Muscle of arm (tissue), 12 donors: ENCODE results near the gene RAB11FIP4. TPM values are rescaled to one million over a fixed set of nuclear protein-coding genes. Genes with fewer than 3 reads are reported as not detected.

ENCODE experiments used
- DNase-seq: peaks from one replicate; pipeline ENCODE4 v3.0.0-alpha.2; 2013
- polyA plus RNA-seq, 12 donors: library from polyadenylated mRNA; unstranded; fragments of 120-200 nt; gene quantifications; one replicate each; pipeline ENCODE4 v1.2.1, GENCODE V29; 2013; ENCODE audit not compliant: insufficient read length in 12 of 12

The RAB11FIP4 gene
- polyA plus RNA-seq, 12 donors, result 0.38 to 7.4 (median 0.83) TPM; not detected in 1

DNA sequence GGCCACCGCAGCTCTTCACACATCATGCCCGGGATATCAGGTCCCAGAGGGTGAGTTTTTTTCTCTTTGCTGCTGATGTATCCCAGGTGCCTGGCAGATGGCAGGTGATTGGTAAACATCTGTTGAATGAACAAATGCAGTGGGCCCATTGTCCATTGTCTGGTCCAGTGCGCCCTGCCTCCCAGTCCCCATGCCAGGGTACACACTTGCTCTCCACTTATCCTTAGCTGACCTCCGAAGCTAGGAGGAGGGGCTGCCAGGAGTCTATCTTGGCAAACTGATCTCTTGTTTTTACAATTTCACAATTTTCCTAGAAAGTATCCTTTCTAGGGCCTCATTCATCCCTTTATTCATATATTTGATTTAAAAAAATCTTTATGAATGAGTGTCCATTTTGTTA is 196.0 kb downstream of the RAB11FIP4 start:
- DNase-seq, result no peak

Other genes with a start within 250 kb of the RAB11FIP4 start
- 1 to 10 TPM in 2 of 12 donors, under 1 TPM in 8, not detected in 2; 0.07 to 2.1 (median 0.51) TPM for gene OMG, start 94.4 kb upstream of the RAB11FIP4 start, polyA plus RNA-seq
- 10 to 100 TPM in 1 of 12 donors, 1 to 10 TPM in 9, not detected in 2; 1.1 to 20.1 (median 2.6) TPM for gene EVI2B, start 77.6 kb upstream of the RAB11FIP4 start, polyA plus RNA-seq
- 1 to 10 TPM in 10 of 12 donors, not detected in 2; 1.3 to 4.2 (median 1.8) TPM for gene EVI2A, start 70.1 kb upstream of the RAB11FIP4 start, polyA plus RNA-seq